HG03025 (cell line): Measurements from ENCODE around the gene PAX9.

Experiments used
- ATAC-seq: cut with Tn5 transposase; IDR thresholded peaks from one replicate; pipeline ENCODE4 v1.9.1; 2021; ENCODE audit warnings: mild to moderate bottlenecking, moderate library complexity; ENCODE audit not compliant: unreplicated experiment, low FRiP score

PAX9 gene

GRCh38 chr14:36661506-36662257 lies at the start of gene PAX9:
TSS of gene PAX9 (plus strand) at chr14:36661860. CDS start at chr14:36662090, 230 bp downstream.
- ATAC-seq, result no peak

GRCh38 chr14:36617824-36618223 lies 43.8 kb upstream of the PAX9 start:
- ATAC-seq, result no peak

GRCh38 chr14:36618641-36619040 lies 43.0 kb upstream of the PAX9 start:
- no peak for ATAC-seq

- no peak for ATAC-seq
Measured at GRCh38 chr14:36619131-36619530, 42.5 kb upstream of the PAX9 start.

GRCh38 chr14:36619853-36620252 lies 41.8 kb upstream of the PAX9 start:
- no peak for ATAC-seq

- ATAC-seq, result no peak
Measured at GRCh38 chr14:36625014-36625413, 36.6 kb upstream of the PAX9 start.

GRCh38 chr14:36625436-36625835 lies 36.2 kb upstream of the PAX9 start:
- ATAC-seq, result no peak

GRCh38 chr14:36626151-36626550 lies 35.5 kb upstream of the PAX9 start:
- no peak for ATAC-seq

GRCh38 chr14:36627981-36628380 lies 33.7 kb upstream of the PAX9 start:
- no peak for ATAC-seq

GRCh38 chr14:36633580-36633979 lies 28.1 kb upstream of the PAX9 start:
- ATAC-seq, result no peak

GRCh38 chr14:36646664-36647416 lies 14.8 kb upstream of the PAX9 start:
- ATAC-seq, result no peak

GRCh38 chr14:36647417-36647823 lies 14.2 kb upstream of the PAX9 start:
- no peak for ATAC-seq

GRCh38 chr14:36647824-36648753 lies 13.6 kb upstream of the PAX9 start:
- ATAC-seq, result no peak

- no peak for ATAC-seq
Measured at GRCh38 chr14:36649872-36650650, 11.6 kb upstream of the PAX9 start.

- ATAC-seq, result no peak
Measured at GRCh38 chr14:36652542-36653201, 9.0 kb upstream of the PAX9 start.

GRCh38 chr14:36653413-36653812 lies 8.2 kb upstream of the PAX9 start:
- ATAC-seq, result no peak

GRCh38 chr14:36653962-36654793 lies 7.5 kb upstream of the PAX9 start:
- ATAC-seq, result no peak

- ATAC-seq, result no peak
Measured at GRCh38 chr14:36654794-36655381, 6.8 kb upstream of the PAX9 start.
